ENCODE data around the gene ZFAND6.

The ZFAND6 gene

DNA sequence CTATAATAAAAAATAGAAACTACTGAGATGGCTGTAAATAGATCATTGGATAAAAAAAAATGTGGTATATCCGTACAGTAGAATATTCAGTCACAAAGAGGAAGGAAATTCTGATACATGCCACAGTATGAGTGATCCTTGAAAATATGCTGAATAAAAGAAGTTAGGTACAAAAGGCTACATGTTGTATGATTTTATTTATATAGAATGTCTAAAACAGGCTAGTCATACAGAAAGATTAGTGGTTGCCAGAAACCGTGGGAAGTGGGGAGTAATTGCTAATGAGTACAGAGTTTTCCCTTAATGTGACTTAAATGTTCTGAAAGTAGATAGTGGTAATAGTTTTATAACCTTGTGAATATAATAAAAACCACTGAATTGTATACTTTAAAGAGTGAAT lies 68.4 kb downstream of the ZFAND6 start:
- TF ChIP-seq ZFX (IDR thresholded peaks at IDR 0.05; ENCODE audit: borderline replicate concordance): no peak
- TF ChIP-seq, protein P1, sequence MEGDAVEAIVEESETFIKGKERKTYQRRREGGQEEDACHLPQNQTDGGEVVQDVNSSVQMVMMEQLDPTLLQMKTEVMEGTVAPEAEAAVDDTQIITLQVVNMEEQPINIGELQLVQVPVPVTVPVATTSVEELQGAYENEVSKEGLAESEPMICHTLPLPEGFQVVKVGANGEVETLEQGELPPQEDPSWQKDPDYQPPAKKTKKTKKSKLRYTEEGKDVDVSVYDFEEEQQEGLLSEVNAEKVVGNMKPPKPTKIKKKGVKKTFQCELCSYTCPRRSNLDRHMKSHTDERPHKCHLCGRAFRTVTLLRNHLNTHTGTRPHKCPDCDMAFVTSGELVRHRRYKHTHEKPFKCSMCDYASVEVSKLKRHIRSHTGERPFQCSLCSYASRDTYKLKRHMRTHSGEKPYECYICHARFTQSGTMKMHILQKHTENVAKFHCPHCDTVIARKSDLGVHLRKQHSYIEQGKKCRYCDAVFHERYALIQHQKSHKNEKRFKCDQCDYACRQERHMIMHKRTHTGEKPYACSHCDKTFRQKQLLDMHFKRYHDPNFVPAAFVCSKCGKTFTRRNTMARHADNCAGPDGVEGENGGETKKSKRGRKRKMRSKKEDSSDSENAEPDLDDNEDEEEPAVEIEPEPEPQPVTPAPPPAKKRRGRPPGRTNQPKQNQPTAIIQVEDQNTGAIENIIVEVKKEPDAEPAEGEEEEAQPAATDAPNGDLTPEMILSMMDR (IDR thresholded peaks at IDR 0.05): no peak
- H3K27ac ChIP-seq: no peak overlapping the region

DNA sequence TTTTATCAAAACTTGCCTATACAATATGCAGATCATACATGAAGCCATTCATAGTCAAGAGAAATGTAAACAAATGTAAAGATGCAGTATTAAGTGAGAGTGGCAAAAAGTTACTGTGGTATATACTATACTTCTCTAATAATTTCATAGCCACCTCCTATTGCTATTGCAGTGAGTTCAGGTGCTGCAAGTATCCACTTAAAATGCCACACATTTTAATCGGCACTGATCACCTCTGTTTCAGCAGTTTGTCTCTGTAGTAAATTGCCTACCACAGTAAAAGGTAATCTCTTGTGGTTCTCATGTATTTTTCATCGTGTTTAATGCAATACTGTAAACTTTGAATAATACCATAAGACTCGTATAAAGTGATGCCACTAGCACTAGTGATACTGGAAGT lies 72.9 kb downstream of the ZFAND6 start:
- TF ChIP-seq, protein P1 (IDR thresholded peaks at IDR 0.05): no peak
- TF ChIP-seq ZFX (IDR thresholded peaks at IDR 0.05; ENCODE audit: borderline replicate concordance): no peak
- H3K27ac ChIP-seq: no peak overlapping the region

DNA sequence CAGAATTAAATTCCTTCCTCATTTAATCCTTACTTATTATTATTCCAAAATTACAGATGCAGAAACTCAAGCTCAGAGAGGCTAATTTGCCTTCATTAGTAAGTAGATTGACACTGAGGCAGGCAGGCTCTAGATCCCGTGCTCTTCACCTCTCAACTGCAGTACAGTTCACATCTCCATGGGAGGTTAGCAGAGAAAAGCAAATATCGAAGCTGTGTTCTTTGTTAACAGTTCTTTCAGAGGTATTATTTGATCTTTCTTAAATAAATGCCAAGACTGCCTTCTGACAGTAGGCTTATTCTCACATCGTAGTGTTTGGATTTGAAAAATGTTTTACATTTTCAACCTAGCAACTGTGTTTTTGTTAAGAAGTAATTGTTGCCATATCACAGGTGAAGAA lies 77.4 kb downstream of the ZFAND6 start:
- H3K27ac ChIP-seq: no peak overlapping the region
- TF ChIP-seq, protein P1 (IDR thresholded peaks at IDR 0.05): no peak
- no peak for TF ChIP-seq ZFX (IDR thresholded peaks at IDR 0.05; ENCODE audit: borderline replicate concordance)

DNA sequence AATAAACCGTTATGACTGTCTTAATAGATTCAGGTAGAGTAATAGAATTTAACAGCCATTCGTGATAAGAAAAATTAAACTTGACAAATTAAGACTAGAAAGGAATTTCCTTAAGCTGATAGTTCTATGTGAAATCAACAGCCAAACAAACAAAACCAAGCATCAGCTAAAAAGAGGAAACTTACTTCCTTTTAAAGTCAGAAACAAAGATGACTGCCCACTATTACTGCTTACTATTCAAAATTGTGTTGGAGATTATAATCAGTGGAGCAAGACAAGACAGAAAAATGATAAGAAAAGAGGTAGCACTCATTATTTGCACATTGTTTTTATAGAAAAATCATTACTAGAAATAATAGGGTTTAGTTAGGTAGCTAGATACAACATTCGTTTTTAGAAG lies 79.5 kb downstream of the ZFAND6 start:
- no peak overlapping the region for H3K27ac ChIP-seq
- TF ChIP-seq ZFX (IDR thresholded peaks at IDR 0.05; ENCODE audit: borderline replicate concordance): no peak
- TF ChIP-seq, protein P1 (IDR thresholded peaks at IDR 0.05): no peak

DNA sequence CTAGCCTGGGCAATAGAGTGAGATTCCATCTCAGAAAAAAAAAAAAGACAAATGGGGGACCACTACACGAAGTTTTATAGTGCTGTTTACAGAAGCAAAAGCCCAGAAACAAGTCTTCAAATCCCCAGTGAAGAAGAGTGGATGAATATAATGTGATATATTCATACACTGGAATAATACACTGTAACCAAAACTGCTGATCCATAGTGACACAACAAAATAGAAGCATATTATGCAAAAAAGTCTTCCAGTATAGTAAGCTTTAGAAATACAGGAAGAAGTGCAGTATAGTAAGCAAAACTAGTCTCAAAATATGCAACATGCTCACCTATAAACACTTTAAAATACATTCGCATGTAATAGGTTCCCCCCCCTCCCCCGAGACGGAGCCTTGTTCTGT lies 81.4 kb downstream of the ZFAND6 start:
- no peak overlapping the region for H3K27ac ChIP-seq

DNA sequence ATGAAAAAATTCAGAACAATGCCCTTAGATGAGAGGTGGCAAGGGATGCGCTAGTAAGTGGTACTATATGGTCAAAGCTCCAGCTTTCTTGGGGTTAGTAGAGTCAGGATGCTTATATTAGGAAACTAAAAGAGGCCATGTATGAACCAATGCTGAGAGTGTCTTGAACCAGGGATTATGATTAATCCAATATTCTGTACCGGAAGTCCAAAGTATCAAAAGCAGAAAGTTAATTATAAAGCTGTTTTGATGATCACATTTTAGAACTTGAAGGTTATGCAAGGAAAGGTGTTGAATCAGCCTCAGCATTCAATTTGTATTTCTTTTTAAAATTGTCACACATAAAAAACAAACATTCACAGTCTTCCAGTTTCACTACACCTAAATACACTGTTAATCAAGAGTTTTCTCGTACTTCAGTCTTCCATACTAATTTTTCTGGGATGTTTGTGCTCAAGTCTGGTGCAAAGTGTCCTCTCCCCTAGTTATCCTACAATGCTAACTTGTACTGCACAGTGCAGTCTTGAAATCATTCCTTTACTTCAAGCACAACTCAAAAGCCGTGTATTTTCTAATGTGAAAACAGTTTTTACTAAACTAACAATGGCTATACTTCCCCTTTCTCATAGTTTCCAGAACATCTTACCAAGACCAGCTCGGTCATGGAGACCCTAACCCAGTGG lies 82.6 kb downstream of the ZFAND6 start:
- TF ChIP-seq ZFX (IDR thresholded peaks at IDR 0.05; ENCODE audit: borderline replicate concordance): no peak
- TF ChIP-seq, protein P1 (IDR thresholded peaks at IDR 0.05): no peak
- no peak overlapping the region for H3K27ac ChIP-seq

More for the DNA sequence above, 81.4 kb downstream of the ZFAND6 start:
- TF ChIP-seq, protein P1 (IDR thresholded peaks at IDR 0.05): no peak

DNA sequence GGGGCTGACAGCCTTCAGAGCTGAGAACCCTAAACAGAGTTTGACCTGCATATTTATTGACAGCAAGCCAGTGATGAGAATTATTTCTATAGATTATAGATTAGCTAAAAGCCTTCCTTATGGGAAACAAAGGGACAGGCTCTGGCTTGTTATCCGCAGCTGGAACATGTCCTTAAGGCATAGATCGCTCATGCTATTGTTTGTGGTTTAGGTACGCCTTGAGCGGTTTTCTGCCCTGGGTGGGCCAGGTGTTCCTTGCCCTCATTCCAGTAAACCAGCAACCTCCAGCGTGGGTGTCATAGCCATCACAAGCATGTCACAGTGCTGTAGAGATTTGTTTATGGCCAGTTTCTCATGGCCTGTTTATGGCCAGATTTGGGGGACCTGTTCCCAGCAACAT lies 83.2 kb downstream of the ZFAND6 start:
- TF ChIP-seq, protein P1 (IDR thresholded peaks at IDR 0.05): no peak
- TF ChIP-seq ZFX (IDR thresholded peaks at IDR 0.05; ENCODE audit: borderline replicate concordance): no peak
- no peak overlapping the region for H3K27ac ChIP-seq
